HG03469 (cell line): Measurements from ENCODE around the gene KLHL29.

Source experiments
- ATAC-seq: cut with Tn5 transposase; IDR thresholded peaks from one replicate; pipeline ENCODE4 v1.9.1; 2021; ENCODE audit warnings: mild to moderate bottlenecking, moderate library complexity, moderate number of reproducible peaks; ENCODE audit not compliant: unreplicated experiment

KLHL29 gene

DNA sequence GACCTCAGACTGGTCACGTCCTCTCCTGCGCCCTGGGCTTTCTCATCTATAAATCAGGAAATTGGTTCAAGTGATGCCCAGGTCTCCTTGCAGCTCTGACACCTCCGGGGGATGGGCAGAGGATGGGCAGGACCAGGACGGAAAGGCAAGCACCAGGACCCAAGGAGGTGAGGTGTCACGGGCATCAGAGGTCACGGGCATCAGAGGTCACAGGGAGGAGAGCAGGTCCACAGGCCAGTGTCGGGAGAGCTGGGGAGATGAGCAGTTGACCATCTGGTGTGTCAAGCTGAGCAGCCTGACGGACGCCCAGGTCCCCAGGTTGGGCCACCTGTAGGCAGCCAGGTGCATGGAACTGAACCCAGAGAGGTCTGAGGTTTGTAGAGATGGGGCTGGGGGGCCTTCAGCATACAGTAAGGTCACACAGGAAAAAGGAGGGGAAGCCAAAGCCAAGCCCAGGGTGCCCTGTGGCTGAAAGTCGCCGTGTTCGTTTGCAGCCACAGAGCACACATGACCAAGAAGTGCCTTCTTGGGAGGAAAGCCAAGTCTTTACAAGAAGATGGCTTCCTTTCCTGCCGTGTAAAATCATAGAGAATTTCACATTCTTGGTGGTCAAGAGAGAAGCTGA is 301.5 kb downstream of the KLHL29 start:
- ATAC-seq: no peak

DNA sequence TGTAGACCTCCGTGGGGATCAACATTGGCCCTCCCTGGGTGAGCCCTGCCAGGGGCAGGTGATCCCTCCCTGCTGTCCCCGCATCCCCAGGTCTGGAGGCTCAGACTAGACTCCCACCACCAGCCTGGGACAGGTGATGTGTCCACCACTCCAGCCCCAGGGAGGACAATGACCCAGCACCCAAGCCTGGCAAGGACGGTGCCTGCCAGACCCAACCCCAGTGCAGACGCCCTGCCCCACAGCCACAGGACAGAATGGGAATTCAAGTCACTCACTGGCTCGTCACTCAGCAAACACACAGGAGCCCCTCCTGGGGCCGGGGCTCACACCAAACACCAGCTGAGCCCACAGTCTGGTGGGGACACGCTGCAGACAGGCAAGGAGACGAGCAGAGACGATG is 302.2 kb downstream of the KLHL29 start:
- ATAC-seq: no peak

DNA sequence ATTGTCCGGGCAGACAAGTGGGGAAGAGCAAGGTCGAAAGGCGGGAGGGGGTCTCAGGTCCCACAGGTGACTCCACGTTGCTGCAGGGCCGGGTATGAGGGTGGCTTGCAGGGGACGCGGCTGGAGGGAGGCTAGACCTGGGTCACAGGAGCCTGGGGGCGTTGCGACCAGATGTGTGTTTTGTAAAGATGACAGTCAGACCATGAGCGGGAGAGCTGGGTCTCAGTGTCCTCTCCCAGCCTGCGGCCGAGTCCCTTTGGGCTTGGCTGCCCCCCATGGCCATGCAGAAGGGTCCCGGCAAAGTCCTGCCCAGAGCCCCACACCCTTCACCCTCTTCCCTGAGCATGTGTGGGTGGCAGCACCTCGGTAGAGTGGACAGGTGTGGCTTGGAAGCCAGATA is 302.7 kb downstream of the KLHL29 start:
- ATAC-seq: no peak

DNA sequence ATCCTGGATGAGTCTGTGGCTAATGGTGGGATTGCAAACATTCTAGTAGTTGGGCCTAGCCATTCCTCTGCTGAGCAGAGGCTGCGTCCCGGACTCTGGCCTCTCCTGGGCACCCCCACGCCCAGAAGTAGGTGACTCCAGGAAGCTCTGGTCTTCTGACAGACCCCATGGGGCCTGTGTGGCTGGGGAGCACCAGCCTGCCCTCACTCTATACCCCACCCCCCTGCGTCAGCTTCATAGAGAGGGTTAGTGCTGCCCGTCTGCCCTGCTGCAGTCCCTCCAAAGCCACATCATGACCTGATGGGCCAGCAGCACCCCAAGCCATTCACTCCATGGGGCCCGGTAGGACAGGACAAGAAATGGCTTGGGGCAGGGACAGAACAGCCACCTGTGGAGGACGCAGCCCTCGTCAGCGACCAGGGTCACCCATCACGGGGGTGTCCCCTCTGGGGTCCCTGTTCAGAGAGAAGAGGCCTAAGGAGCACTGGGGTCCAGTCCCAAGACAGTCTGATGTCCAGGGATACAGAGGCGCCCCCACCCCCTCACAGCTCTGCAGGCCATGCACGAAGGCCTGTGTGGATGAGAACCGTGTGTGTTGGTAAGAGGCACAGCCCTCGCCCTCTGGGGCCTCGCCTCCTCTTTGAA is 303.6 kb downstream of the KLHL29 start:
- ATAC-seq: no peak

DNA sequence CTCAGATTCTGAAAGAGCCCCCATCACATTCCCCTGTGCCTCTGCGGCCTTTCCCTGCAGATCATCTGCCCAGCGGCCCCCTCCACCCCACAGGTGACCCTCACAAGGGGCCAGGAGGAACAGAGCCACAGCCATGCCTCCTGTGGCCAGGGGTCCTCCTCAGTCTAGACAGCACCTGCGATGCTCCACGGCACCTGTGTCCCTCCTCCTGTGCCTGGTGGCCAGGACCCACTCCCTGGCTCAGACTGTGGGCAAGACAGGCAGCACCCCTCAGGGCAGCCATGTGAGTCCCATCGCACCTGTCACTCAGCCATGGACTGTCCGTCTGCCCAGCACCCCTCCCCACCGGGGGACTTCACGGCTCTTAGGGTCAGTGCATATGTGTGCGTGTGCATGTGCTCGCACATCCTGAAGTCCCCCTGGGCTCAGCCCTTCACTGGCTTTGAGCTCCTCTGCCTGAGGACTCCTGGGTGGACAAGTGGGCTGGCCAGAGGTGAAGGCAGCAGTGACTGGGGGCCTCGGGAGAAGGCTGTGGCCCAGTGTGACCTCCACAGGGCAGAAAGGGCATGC is 304.2 kb downstream of the KLHL29 start:
- no peak for ATAC-seq

DNA sequence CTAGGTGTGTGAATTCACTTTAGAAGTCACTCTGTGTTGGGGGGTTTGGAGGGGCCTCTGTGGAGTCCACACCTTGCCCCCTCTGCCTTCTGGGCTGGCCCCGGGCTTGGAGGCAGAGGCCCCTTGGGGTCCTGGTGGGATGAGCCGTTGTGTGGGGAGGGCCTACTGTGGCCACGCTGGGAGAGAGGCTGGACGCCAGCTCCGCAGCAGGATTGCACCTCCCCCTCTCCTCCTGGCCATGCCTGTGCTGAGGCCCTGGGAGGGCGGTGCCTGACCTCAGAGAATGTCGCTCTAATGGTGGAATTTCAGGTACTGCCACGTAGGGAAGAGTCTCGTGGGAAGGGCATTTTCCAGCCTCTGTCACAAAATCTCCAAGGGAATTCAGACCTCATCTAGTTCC is 304.9 kb downstream of the KLHL29 start:
- no peak for ATAC-seq

DNA sequence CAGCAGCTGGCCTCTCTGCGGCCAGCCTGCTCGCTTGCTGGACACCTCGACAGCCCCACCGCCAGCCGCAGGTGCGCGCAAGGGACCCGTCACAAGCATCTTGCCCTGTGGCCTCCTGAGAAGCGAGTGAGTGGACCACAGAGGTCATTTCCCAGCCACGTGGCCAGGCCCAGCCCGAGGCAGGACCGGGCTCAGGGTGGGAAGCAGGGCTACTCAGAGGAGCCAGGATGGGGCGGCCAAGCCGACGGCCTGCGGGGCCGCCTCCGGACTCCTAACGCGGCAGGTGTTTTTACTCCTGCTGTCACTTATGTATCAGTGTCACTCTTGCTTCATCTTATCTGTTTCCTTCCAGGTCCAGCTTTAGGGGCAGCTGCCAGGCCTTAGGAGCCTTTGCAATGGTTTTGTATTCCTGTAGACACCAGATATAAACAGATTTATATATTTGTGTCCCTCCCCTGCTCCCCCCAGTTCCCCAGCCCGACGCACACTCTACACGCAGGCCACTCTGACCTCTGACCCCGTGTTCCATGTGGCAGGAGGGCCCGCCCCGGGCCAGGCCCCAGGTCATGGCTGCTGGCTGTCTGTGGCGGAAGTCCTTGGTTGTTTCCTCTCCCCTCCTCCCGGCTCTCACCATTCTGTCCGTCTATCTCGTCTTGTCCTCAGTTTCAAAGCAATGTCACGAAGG is 305.6 kb downstream of the KLHL29 start:
- ATAC-seq: no peak

DNA sequence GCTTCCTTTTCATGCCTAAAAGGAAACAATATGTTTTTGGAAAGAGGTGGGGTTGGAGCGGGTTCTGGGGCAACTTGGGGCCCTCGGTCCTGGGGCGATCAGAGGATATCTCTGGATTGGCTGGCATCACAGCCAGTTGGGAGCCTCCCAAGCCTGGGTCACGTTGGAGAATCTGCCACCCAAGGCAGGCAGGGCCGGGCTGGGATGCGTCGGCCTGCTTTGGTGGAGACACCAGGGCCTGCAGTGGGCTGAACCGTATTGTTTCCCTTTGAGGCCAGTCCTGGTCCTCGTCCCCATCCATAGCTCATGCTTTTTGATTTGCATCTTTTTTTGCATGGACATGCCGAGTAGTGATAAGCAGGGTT is 306.1 kb downstream of the KLHL29 start:
- ATAC-seq: no peak

DNA sequence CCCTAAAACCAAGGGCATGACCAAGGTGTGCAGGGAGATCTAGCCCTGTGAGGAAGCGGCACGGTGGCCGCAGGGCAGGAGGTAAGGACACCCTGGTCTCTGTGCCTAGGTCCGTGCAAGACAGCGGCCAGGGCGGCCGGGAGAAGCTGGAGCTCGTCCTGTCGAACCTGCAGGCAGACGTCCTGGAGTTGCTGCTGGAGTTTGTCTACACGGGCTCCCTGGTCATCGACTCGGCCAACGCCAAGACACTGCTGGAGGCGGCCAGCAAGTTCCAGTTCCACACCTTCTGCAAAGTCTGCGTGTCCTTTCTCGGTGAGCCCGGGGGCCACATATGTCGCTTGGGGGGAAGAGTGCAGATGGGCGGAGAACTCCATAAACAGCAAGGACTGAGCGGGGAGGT is 306.6 kb downstream of the KLHL29 start:
- ATAC-seq: no peak

DNA sequence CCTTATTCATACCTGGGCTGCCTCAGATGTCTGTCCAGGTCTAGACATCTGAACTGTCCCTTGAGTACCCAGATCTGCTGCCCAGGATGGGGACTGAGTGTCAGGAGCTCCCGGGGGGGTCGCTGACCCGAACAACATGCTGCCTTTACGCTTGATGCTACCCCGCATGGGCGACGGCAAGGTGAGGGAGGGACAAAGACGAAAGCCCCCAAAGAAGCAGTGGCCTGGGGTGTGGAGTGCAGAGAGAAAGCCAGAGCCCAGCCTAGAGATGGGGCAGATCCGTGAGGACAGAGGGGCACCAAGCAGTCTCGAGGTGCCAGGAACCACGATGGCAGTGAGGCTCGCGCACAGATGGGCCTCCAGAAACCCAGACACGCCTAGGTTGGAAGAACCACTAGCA is 307.3 kb downstream of the KLHL29 start:
- no peak for ATAC-seq

DNA sequence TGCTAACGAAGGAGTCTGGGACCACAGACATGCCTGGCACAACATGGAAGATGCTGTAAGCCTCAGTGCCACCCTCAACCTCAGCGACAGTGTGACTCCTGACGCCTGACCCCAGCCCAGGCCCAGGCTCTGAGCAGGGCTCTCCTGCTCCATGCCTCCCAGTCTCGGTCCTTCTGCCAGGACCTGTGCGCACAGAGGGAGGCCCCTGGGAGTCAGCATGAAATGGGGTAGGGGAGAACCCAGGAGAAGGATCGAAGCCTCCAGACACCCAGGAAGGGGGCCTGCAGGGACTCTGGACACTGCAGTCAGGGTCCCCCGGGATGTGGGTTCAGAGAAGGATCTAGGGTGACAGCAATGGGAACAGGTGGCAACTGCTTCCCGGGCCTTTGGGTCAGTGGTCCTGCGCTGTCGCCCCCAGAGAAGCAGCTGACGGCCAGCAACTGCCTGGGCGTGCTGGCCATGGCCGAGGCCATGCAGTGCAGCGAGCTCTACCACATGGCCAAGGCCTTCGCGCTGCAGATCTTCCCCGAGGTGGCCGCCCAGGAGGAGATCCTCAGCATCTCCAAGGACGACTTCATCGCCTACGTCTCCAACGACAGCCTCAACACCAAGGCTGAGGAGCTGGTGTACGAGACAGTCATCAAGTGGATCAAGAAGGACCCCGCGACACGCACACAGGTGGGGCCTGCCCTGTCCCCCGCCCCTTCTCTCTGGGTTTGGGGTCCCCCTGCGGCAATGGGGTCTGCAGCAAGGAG is 308.0 kb downstream of the KLHL29 start:
- ATAC-seq: no peak

DNA sequence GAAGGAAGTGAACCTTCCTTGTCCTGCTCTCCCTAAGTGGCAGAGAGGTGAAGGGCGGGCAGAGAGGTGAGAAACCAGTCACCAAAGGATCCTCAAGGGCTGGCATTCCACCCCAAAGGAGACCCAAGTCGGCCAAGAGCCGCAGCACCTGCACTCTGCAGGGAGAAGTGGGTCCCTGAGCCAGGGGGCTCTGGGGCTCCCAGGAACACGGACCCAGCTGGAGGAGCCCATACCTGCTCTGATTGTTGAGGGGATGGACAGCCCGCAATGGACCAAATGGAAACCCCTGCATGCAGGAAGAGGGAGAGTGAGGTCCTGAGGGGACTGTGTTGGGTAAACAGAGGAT is 308.6 kb downstream of the KLHL29 start:
- no peak for ATAC-seq

DNA sequence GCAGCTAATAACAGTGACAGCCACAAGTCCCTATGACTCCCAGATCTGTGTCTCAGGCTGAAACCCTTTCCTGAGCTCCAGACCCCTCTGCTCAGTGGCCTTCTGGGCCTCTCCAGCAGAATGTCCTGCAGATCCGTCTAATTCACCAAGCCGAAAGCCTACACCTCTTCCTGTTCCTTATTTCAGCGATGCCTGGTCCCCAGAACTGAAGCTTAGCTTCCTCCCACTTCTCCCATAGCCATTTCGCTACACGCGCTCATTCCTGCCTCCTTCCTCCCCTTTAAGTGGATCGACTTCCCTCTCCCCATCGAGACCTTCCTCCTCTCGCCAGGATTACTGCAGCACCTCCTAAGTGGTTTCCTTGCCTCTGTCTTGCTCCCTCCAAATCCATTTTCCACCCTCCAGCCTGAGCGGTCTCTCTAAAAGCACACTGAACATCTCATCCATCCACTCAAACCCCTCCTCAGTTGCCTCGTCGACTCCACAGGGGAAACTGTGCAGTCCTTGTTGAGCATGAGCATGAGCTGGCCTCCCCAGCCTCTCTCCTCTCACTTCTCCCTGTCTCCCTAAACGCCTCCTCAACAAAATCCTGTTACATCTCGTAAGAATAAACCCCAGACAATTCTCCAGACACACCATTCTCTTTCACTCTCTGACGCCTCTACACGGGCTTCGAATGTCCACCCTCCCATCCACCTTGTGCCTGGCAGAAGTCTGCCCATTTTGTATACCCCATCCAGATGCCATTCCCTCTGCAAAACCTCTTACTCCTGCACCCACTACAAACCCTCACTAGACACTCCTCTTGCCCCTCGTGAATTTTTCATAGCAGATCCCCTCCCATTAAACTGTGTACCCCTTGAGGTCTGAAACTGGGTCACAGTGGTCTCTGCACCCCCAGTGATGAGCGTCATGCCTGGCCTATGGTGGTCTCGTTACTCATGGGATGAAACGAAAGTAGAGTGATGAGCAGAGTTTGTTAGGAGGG is 309.4 kb downstream of the KLHL29 start:
- no peak for ATAC-seq

DNA sequence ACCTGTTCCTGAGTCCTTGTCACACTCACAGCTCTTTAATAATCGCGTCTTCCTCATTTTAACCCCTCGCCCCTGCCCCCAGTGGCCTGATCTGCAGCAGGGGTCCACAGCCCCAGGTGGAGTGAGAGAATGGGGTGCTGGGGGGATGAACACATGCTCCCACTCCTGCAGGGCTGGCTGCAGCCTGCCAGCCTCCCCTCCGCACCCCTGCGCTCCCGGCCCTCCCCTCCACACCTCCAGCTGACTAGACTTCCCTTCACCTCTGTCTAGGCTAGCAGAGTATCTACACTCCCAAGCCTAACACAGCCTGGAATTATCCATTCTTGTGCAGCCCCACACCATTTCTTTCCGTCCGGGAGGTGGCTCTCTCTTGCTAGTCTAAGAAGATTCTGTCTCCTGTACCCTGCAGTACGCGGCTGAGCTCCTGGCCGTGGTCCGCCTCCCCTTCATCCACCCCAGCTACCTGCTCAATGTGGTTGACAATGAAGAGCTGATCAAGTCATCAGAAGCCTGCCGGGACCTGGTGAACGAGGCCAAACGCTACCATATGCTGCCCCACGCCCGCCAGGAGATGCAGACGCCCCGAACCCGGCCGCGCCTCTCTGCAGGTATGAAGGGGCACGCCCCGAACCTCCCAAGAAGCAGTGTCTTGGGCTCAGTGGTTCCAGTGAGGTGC is 310.4 kb downstream of the KLHL29 start:
- no peak for ATAC-seq

DNA sequence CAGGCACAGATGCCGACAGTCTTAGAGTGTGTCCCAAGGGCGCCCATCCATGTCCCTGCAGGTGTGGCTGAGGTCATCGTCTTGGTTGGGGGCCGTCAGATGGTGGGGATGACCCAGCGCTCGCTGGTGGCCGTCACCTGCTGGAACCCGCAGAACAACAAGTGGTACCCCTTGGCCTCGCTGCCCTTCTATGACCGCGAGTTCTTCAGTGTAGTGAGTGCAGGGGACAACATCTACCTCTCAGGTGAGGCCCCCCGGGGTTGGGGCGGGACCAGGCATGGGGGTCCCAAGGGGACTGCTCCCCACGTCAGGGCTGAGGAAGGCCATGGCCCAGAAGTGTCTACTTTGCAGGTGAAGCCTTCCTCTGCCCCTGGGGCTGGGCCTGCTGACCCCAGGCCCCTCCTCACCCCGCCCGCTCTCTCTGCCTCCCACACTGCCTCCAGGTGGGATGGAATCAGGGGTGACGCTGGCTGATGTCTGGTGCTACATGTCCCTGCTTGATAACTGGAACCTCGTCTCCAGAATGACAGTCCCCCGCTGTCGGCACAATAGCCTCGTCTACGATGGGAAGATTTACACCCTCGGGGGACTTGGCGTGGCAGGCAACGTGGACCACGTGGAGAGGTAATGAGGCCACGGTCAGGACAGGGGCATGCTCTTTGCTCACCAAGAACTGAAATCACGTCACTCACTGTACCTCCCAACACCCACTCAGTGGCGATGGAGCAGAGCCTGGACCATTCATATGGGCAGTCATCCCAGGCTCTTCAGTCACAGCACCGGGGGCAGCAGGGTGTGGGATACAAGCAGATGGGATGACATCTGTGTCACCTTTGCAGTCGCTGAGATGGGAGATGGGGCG is 311.1 kb downstream of the KLHL29 start:
- ATAC-seq: no peak

DNA sequence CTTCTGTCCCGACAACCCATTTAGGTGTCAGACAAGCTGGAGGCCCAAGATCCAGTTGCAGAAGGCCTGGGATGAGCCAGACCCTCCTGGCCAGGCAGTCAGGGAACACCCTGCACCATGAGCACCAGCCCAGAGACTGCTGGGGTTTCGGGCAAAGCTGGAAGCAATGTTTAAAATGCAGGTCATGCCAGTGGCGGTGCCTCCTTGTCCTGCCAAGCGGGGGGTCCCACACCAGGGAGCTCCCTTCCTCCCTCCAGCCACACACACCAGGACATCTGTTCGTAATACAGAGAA is 311.7 kb downstream of the KLHL29 start:
- ATAC-seq: no peak

DNA sequence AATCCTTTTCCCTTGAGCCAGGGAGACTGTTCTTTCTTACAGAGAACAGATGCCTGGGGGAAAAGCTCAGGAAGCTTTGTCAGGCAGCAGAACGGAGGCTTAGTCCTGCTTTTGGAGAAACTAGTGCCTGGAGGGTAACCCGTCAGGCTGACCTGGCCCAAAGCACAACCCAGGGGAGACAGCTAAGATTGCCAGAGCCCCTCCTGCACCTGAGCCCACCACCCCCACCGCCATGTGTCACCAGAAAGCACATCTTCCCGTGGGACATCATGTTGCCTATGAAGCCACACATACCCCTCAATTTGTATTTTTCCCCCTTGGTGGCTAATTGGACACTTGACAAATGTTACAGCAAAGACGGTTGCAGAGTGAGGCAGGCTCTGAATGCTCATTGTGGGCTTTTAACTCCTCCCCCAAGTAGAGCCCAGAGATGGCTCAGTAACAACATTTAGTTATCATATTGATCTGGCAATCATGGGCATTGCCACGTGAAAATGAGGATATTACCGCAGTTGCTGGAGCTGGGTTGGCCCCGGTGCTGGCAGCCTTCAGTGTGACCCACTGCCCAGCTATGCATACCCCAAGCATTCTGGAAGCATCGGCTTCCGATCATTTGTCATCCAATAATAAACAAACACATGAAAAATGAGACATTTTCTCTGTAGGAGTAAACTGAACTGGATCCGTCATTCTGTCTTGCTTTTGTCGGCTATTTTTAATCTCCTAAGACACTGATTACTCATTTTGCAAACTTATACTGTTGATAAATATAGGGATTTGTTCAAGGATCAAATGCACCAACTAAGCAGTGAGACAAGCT is 312.5 kb downstream of the KLHL29 start:
- ATAC-seq: no peak

DNA sequence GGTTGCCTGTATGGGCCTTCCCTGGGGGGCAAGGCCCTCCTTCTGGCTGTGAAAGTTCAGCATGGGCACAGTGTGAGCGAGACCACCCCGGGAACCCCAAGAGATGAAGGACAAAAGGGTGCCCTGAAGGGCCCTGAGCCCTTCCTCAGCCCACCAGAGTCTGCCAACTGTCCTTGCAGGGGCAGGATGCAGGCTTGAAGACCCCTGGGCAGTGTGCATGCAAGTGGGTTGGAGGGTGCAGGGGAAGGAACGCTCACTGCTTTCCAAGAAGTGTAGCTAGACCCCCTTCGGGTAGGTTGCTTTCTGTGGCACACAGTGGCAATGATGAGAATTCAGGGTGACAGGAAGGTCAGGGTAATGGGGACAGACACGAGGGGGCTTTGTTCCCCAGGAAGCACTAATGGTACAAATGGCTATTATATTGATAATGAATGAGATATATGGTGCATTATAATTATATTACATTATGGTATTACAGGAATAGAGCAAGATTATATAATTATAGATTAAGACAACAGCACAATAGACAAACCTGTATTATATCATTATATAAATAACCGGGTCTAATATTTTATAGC is 313.2 kb downstream of the KLHL29 start:
- ATAC-seq: no peak
